GM19468 (cell line): ENCODE results near the gene GLB1L2.

Experiments used
- ATAC-seq: cut with Tn5 transposase; IDR thresholded peaks from one replicate; pipeline ENCODE4 v1.9.1; 2021; ENCODE audit warnings: mild to moderate bottlenecking, moderate library complexity, moderate number of reproducible peaks; ENCODE audit not compliant: unreplicated experiment; ENCODE audit errors: extremely low read depth

Gene GLB1L2

DNA sequence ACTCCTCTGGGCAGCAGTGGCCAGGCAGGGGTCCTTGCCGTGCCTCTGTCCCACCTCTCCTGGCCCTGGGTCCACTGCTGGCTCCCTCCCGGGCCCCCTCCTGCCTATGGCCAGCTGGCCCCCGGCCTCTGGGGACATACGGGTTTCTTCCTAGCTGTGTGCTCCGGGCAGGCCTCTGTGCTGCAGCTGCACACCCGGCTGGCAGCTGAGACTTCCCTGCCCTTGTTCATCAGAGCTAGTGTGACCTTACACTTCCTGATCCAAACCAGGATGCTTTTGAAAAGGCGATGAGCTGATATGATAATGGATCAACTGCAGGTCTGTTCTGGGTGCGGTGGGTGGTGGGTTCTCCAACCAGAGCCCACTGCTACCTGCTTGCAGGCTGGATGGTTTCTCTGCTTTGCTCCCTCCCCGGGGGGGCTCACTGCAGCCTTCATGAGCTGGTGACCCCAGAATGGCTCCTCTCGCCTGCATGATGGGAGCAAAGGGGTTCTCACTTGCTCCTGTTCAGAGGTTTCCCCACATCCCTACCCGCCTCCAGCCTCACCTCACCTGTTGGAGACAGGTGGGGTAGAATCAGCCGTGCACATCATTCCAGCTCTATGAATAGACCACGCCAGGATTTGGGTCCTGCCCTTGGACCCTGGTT is 67.0 kb downstream of the GLB1L2 start:
- no peak for ATAC-seq

DNA sequence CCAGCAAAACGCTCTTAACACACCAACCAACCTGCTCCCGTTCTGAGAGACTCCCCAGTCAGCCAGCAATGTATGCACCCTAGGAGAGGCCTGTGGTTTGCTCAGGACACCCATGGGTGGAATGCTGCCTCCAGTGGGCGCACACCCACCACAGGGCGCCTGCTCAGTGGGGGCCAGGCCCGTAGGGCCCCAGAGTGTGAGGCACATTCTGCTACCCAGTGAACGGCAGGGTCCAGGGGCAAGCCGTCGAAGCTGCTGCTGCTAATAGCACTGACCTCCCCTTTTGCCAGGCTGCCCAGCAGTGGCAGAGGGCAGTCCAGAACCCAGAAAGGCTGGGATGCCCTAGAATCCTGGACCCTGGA is 67.5 kb downstream of the GLB1L2 start:
- ATAC-seq = no peak

DNA sequence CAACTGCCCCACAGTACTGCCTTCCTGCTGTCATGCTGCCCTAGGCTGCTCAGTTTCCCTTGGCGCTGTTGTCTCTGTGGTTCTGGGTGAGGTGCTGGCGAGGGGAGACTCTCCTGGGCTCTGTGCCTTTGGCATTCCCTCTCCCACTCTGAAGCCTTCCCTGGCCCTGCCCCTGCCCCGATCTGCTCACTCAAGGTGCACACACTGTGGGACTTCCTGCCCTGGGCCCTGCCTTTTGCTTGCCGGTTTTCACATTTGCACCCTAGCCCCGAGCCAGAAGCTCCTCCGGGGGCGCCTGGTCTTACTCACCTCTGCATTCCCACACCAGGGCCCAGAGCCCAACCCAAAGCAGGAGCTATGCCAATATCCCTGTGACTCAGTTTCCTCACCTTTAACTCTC is 68.2 kb downstream of the GLB1L2 start:
- ATAC-seq = no peak

DNA sequence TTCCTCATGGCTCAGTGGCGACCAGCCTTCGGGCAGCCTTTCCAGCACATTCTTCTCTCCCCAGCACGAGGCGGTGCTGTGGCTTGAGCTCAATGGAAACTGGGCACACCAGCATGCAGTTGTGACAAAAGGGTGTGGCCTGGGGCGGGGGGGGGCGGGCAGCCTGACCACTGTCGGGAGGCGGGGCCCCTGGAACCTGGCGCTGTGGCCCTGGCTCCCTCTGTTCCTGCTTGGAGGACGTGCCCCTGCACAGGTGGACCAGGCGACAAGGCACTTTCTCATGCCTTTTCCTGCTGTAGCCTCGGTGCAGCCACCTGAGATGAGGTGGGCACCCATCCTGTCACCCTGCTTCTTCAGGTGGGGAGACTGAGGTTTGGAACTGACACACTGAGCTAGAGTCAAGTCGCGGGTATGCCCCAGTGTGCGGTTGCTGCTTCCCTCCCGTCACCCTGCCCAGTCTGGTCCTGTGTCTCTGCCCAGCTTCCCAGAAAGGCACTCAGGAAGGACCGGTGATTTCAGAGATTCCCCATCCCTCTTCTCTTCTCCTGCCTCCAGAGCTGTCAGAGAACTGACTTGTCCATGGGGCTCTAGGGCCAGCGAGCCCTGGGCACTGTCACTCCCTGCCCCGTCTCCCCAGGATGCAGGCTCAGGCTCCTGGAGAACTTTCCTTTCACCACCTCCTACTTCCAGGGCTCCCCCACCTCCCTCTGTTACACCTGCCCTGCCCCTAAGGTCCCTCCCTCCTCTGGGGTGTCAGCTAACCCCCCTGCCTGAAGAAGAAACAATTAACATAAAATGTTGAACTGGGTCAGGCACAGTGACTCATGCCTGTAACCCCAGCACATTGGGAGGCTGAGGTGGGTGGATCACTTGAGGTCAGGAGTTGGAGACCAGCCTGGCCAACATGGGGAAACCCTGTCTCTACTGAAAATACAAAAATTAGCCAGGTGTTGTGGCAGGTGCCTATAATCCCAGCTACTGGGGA is 70.3 kb downstream of the GLB1L2 start:
- no peak for ATAC-seq

DNA sequence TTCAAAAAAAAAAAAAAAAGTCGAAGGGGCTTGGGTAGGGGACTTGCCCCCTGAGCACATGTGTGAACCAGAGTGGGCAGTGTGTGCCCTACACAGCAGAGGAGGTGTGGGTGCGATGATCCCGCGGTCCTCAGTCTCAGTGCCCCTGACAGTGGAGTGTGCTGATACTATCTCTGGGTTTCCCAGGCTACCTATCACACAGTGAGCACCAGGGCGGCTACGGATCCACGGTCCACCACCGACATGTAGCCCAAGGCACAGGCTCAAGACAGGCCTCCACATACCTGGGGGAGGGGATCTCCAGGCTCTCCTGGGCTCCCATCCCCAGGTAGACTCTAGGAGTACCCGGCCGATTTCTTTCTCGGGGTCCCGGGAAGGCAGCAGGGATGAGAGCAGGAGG is 71.1 kb downstream of the GLB1L2 start:
- no peak for ATAC-seq

DNA sequence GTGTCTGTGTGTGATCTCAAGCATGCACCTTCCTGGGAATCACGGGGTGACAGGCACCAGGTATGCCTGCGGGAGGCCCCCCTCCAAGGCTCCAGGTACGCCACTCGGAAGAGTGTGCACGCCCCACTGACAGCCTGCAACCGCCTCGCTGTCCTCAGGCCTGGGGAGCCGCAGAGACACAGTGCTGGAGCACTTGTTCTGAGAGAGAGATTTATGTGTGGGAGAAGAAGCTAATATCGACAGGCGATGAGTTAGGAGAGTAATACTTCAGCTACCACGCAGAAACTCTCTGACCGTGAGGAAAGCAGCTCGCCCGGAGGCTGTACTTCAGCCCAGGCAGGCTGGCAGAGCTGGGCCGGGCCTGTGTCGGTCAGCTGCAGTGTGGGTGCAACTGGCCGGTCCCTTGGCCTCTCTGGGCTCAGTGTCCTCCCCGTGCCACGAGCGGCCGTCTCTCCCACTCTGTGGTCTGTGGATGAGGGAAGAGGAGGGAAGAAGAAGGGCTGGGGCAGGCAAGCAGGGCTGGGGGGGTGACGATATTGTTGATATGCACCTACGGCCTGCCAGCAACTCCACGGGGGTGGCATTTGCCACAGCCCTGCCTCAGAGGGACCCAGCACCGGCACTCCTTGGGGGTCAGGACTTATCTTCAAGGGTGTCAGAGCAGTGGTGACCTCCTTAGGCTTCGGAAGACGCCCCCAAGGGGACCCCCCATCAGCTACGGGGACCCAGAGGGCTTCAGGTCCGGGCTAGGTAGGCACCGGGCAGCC is 73.0 kb downstream of the GLB1L2 start:
- no peak for ATAC-seq

DNA sequence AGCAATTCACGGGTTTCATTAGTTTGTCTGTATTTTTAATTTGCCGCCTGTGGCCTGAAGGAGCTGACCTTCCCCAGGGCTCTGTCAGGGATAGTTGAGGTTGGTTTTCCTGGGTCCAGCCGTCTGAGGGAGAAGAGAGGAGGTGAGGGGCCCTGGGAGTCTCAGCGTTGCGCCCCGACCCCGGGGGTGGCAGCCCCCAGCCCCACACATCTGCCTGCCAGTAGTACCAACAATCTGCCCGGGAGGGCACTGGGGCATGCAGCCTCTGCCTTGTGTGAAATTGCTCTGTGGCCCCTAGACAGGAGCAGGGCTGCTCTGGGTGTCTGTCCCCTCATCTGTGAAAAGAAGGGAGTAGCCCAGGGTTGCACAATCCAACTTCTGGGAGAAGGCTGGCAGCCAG is 73.6 kb downstream of the GLB1L2 start:
- ATAC-seq = no peak

DNA sequence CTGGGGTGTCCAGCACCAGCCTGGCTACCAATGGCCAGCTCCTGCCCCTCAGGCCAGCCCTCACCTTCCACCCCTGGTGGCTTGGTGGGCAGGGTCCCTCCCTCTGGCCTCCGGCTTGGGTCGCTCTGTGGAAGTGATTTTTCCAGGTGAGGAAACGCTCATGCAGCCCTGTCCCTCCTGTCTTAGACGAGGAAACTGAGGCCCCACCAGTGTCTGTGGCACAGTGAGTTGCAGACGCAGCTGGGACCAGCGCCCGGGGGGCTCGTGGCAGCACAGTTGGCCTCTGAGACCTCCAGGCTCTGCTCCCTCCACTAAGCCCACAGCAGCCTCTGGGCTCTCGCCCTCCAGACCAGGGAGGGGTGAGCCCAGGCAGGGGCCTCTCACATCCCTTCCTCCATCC is 74.1 kb downstream of the GLB1L2 start:
- no peak for ATAC-seq

DNA sequence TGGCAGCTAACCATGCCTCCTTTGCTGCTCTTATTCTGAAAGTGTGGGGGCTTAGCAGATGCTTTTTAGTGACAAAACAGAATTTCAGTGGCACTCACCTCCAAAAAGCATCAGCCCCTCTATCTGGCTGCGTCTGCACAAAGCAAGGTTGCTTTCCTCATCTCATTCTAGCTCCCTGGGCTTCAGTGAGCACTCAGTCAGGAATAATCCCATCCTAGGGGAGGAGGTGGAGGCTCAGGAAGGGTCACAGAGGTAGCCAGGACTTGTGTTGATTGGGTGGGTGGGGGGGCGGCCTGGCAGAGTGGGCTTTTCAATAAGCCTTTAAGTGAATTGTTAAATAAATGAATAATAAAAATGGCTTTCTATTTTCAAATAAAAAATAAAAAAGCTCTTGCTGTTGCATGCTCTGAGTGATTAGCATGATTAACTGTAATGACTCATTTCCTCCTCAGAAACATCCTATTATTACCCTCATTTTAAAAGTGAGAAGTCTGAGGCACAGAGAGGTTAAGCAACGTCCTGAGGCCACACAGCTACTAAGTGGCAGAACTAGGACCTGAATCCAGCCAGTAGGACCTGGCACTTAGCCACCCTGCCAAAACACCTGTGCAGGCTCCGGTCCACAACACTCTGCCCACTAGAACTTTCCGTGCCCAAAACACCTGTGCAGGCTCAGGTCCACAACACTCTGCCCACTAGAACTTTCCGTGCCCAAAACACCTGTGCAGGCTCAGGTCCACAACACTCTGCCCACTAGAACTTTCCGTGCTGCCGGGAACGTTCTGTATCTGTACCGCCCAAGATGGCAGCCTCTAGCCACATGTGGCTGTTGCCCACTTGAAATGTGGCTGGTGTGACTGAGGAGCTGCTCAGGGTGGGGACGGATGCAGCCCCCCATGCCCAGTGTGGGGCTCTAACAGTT is 74.7 kb downstream of the GLB1L2 start:
- ATAC-seq = no peak

DNA sequence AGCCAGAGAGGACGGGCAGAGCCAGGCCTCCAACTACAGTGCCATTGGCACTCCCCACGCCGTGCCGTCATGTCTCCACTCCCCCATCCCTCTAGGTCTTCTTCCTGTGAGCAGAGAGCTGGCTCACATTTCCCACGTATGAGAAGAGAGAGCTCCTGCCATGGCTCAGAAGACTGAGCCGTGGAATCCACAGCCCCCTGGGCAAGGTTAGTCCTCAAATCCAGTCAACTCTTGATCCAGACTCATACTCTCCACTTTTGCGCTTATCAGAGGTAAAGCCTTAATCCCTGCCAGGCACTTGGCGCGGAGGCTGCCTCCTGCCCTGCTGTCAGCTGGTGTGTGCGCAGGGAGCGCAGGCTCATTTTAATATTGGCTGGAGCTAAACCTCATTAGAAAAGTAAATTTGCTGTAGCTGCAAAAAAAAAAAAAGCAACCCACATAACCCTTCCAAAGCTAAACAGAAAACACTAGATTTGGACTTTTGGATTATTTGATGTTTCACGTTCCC is 75.6 kb downstream of the GLB1L2 start:
- no peak for ATAC-seq

DNA sequence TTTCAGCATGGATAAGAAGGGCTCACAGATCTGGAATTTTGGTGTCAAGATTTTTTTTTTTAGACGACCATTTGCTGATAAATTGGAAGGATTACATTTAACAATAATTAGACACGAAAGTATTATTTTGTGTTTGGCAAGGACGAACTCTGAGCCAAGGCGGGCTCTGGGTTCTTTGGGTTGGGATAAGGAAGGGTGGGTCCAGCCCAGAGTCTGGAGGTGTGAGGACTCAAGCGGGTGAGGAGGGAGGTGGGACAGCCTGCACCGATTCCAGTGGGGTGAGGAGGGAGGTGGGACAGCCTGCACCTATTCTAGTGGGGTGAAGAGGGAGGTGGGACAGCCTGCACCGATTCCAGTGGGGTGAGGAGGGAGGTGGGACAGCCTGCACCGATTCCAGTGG is 76.1 kb downstream of the GLB1L2 start:
- ATAC-seq = no peak

DNA sequence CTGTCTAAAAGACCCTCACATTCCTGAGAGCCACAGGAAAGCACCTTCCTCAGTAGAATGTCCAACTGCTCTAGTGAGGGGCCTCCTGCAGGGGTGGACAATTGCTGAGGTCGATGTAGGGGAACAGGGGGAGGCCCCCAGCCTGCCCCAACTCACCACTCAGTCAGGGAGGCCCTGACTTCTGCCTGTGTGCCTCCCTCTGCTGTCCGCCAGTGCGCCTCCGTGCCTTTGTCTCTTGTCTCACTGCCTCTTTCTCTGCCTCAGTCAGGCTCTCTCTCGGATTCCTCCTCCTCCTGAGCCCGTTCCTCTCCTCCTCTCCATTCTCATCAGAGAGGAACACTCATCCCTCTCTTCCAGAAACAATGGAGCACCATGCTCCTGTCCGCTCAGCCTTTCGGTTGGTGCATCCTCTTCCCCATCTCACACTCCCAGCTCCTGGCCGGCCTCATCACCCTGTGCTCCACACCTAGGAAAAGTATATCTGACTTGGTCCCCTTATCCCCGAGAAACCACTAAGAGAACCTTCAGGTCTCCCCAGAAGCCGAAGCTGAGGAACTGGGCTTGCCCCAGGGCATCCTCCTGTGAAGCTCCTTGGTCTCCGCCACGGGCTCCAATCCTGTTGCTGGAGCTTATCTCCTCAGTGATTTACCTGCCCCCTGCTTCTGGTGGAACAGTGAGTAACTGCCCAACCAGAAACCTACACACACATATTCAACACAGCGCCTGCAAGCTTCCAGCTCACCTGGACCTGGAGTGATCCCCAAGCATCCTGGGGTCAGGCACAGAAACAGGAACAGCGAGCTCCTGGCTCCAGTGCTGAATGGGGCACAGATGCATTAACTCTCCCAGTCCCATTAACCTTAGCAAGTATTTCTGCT is 78.0 kb downstream of the GLB1L2 start:
- no peak for ATAC-seq

DNA sequence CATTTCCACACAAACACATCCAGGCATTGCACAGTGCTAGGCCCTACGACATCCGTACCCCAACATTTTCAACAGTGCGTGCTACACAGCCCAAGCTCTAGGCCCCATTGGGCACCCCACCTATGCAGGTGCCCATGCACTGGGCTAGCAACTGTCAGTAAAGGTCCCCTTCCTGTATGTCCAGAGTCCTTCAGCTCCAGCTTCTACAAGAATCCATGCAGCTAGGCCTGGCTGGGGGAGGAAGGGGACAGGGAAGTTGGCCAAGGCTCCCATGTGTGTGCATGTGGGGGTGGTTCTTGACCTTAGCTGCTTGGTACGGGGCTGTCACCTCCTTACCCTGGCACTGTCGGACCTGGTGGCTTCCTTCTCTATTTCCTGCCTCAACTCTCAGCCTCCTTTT is 79.0 kb downstream of the GLB1L2 start:
- no peak for ATAC-seq

DNA sequence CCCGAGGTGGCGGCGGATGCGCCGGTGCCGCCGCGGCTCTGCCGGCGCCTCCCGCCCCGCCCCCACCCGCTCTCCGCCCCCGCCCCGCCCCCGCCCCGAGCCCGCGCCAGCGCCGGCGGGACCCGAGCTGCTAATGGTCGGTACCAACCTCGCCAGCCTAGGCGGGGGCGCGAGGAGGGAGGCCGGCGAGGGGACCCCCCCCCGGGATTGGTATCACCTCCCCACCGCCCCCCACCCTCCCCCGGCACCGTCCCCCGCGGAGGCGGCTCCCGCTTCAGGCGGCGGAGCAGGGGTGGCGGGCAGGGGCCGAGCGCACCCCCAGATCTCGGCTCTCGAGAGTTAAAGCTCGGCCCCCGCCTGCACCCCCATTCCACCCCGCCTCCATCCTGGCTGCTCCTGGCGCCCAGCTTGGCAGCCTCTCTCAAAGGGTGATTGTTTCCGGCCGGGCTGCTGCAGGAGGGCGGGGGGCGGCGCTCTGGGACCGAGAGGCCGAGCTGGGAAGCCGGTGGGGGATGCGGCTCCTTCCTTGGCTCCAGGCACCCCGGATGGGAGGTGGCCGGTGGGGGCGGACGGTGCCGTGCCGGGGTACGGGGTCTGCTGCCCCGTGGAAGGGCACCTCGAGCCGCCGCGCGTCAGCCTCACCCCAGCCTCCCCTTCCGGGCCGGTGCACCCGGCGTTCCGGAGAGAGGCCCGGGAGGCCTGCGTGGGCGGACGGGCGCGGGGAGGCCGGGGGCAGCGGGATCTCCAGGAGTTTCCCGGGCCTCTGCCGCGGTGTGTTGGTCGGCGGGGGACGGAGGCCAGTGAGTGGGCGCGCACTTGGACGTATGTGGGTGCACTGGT is 80.6 kb downstream of the GLB1L2 start, which contains the start of gene B3GAT1:
Gene B3GAT1, minus strand, starts transcription at position 40 of the 840 bp plus-strand sequence. CDS start 24,583 bp downstream, outside the sequence.
- no peak for ATAC-seq

DNA sequence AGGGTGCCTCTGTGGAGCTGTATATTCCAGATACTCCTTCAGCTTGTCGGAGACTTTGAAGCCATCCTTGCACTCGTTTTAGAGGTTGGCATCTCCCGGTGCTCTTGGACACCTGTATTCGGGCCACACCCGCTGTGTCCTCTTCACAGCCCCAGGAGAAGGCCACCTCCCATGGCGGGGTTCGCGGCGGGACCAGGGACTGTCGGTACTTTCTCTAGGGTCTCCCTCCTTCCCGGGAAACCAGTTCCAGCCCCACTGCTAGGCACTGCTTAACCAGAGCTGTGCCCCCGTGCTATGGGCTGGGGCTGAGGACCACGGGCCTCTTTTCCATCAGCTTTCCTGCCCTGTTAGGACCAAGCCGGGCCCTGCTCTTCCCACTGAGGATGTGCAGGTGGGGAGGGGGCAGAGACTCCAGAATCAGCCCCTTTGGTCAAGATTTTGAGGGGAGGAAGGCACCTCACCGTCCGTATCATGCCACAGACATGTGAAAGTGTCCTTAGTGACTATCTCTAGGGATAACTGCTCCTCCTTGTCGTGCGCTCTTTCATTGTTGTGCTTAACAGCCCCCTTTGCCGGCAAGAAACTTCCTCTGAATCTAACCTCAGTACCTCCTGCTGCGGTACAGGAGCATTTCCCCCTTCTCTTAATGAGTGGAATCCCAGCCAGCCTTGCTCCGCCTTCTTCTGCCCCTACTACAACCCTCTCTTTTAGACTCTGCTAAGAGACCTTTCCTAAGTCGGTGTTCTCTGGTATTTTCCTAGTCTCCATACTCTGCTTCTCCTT is 81.4 kb downstream of the GLB1L2 start:
- no peak for ATAC-seq

DNA sequence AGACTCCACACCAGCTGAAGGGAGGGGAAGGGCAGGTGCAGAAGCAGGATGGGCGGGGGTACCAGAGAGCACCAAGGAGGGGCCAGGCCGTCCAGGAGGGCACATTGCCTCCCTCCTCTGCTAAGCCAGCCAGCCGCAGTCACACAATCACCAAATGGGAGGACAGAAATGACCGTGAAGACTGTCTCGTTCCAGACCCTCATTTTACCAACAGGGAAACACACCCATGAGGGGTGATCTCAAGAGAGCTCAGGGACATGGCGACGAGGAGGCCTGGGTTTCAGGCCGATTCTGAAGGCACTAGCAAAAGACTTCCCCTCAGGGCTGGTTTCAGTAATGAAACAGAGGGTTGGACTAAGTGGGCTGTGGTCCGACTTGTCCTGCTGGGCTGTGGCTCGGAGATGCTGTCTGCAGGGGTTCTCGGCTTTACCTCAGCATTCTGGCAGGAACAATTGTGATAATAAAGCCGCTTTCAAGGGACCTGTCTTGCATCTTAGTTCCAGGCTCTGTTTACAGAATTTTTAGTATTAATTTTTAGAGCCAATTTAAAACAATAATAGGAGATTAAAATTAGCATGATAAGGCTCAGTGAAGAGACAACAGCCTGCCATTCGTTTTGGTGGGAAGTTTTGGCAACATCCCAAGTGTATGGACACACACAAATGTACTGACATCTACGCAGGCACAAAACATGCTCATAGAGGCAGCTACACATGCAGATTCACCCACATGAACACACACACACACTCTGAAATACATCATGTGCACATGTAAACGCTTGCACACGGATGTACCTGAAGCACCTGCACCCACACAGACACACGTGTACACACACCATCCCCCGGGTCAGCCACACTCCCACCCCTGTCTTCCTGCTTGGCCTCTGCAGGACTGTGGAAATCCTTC is 82.3 kb downstream of the GLB1L2 start:
- ATAC-seq = no peak
